Measurements from ENCODE around the gene TBC1D24.
A peak's percentile ranks its signal among the peaks of the same experiment; 100 is the strongest.
"Not testable (repeated sequence)": the region's sequence is repeated elsewhere in the genome, so short reads cannot be mapped to it uniquely, and the experiment has no call there.

TBC1D24 gene

GRCh38 chr16:2469399-2470233 lies 5.3 kb upstream of the TBC1D24 start:
- no peak for DNase-seq

GRCh38 chr16:2470234-2470601 lies 4.7 kb upstream of the TBC1D24 start:
- DNase-seq: no peak

- DNase-seq: no peak
Measured at GRCh38 chr16:2470603-2471015, 4.3 kb upstream of the TBC1D24 start.

GRCh38 chr16:2471016-2471652 lies 3.8 kb upstream of the TBC1D24 start, which contains the start of gene NTN3:
Gene NTN3, plus strand, starts transcription at chr16:2471297. Its CDS starts 405 bp downstream, at chr16:2471702.
- peak; percentile 86 for DNase-seq

GRCh38 chr16:2471653-2472487 lies 3.1 kb upstream of the TBC1D24 start:
- DNase-seq: no peak

GRCh38 chr16:2472488-2472864 lies 2.5 kb upstream of the TBC1D24 start:
- DNase-seq: no peak

GRCh38 chr16:2472885-2473445 lies 2.0 kb upstream of the TBC1D24 start:
- no peak for DNase-seq

- DNase-seq: no peak
Measured at GRCh38 chr16:2473446-2473926, 1.4 kb upstream of the TBC1D24 start.

- no peak for DNase-seq
Measured at GRCh38 chr16:2473999-2474876, 689 bp upstream of the TBC1D24 start.

GRCh38 chr16:2475413-2476344 lies 752 bp downstream of the TBC1D24 start:
- no peak for DNase-seq

GRCh38 chr16:2476345-2476720 lies 1.4 kb downstream of the TBC1D24 start:
- no peak for DNase-seq

GRCh38 chr16:2476741-2477140 lies 1.8 kb downstream of the TBC1D24 start:
- DNase-seq: no peak

GRCh38 chr16:2477327-2477726 lies 2.4 kb downstream of the TBC1D24 start:
- DNase-seq: no peak

- DNase-seq: no peak
Measured at GRCh38 chr16:2478279-2478678, 3.4 kb downstream of the TBC1D24 start.

GRCh38 chr16:2479996-2480395 lies 5.1 kb downstream of the TBC1D24 start:
- DNase-seq: not testable (repeated sequence)

GRCh38 chr16:2480948-2481347 lies 6.0 kb downstream of the TBC1D24 start:
- no peak for DNase-seq

- DNase-seq: no peak
Measured at GRCh38 chr16:2481676-2482075, 6.7 kb downstream of the TBC1D24 start.

GRCh38 chr16:2482249-2482648 lies 7.3 kb downstream of the TBC1D24 start:
- DNase-seq: peak; percentile 47

- DNase-seq: peak; percentile 88
Measured at GRCh38 chr16:2482708-2483534, 8.0 kb downstream of the TBC1D24 start.
